Ectodermal cell (in vitro differentiated cells): ENCODE data around the gene ITPR2.

Experiments
- H3K27ac ChIP-seq: 2 replicates; pipeline ENCODE4 v1.7.0; 2013; ENCODE audit warnings: mild to moderate bottlenecking, low read depth, low read length; ENCODE audit not compliant: insufficient read depth, poor library complexity, severe bottlenecking
- H3K27me3 ChIP-seq: 2 replicates; pipeline ENCODE4 v1.7.0; 2013; ENCODE audit warnings: mild to moderate bottlenecking, low read length; ENCODE audit not compliant: insufficient read depth, control insufficient read depth, poor library complexity, severe bottlenecking
- H3K36me3 ChIP-seq: one replicate; pipeline ENCODE4 v1.7.0; 2013; ENCODE audit warnings: low read length; ENCODE audit not compliant: control insufficient read depth, insufficient read depth
- H3K4me1 ChIP-seq: one replicate; pipeline ENCODE4 v1.7.0; 2013; ENCODE audit warnings: low read length; ENCODE audit not compliant: control insufficient read depth, insufficient read depth
- H3K4me3 ChIP-seq: 2 replicates; pipeline ENCODE4 v1.7.0; 2013; ENCODE audit warnings: low read depth, low read length, control low read depth; ENCODE audit not compliant: insufficient read depth
- H3K9me3 ChIP-seq: 2 replicates; pipeline ENCODE4 v1.7.0; 2013; ENCODE audit warnings: mild to moderate bottlenecking, low read length, moderate library complexity; ENCODE audit not compliant: control insufficient read depth
- WGBS, 2 experiments: methylation state at CpG; one replicate each; pipeline ENCODE4 v1.1.7; 2013; ENCODE audit warnings: missing lambda C conversion rate in 2 of 2; 5-methylcytosine and 5-hydroxymethylcytosine counted together

ITPR2 gene

DNA sequence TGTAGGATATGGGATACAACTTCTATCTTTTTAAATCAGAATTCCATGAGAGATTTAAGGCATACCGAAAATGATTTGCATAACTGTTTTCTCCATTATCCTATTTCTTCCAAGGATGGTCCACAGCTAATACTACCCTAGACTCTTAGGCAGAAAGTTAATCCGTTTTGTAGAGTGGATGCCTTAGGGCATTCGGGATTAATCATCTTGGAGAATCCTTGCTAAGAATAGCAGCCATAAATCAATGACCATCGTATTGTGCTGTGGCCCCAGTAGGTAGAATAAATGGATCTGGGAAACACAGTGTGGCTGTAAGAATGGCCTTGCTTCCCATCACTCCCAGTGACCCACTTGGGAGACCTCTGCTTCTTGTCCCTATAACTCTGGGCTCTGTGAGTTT, 538.0 kb downstream of the ITPR2 start:
- no peaks in the 10 kb centered on the region for H3K4me1 ChIP-seq
- H3K9me3 ChIP-seq: no peaks in the 10 kb centered on the region
- H3K36me3 ChIP-seq: no peaks in the 10 kb centered on the region
- H3K27me3 ChIP-seq: no peaks in the 10 kb centered on the region
- 93% methylated on average over 3 to 4 of the region's 4 CpGs for WGBS, 2 experiments
- H3K27ac ChIP-seq: no peak overlapping the region
- no peak overlapping the region for H3K4me3 ChIP-seq

DNA sequence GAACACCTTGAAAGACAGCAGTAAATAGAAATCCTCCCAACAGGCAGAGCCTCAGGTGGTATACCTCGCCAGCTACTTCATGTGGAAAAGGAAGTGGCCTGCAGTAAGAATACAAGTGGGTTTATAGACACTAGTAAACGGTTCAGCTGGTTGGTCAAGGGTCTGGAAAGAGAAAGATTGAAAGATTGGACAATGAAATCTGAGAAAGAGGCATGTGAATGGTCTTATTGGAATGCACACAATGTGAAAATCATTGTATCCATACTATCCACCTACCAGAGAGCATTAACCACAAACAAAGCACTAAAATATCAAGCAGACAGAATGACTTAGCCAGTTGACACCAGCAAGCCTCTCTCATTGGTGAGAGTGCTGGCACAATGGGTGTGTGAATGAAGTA, 539.4 kb downstream of the ITPR2 start:
- no peak overlapping the region for H3K4me3 ChIP-seq
- H3K4me1 ChIP-seq: no peaks in the 10 kb centered on the region
- no peaks in the 10 kb centered on the region for H3K36me3 ChIP-seq
- WGBS, 2 experiments: 94 to 96% methylated on average over 2 of the region's 2 CpGs
- no peaks in the 10 kb centered on the region for H3K9me3 ChIP-seq
- no peaks in the 10 kb centered on the region for H3K27me3 ChIP-seq
- no peak overlapping the region for H3K27ac ChIP-seq

GRCh38 chr12:26292596-26292995, 540.4 kb downstream of the ITPR2 start:
- no peaks in the 10 kb centered on the region for H3K27me3 ChIP-seq
- H3K4me3 ChIP-seq: no peak overlapping the region
- 100% methylated on average over 1 of the region's 1 CpG for WGBS, 2 experiments
- H3K27ac ChIP-seq: no peak overlapping the region
- no peaks in the 10 kb centered on the region for H3K4me1 ChIP-seq
- no peaks in the 10 kb centered on the region for H3K36me3 ChIP-seq
- H3K9me3 ChIP-seq: no peaks in the 10 kb centered on the region

DNA sequence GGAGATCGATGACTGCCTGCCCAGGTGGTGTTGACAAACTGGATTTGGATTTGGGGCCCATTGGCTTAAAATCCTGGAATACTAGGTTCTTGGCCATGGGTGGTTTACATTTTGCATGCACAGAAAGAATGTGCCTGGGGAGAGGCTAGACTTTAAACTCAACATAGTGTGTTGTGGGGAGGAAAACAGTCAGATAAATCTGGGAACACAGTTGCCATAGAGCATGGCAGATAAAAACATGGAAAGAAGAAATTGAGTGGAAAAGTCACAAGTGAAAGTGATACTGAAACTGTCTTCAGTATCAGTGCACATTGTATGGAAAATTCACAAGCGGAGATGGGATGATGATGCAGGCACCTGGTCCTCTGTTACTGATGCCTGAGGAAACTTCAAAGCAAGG, 542.4 kb downstream of the ITPR2 start:
- no peaks in the 10 kb centered on the region for H3K36me3 ChIP-seq
- H3K27me3 ChIP-seq: no peaks in the 10 kb centered on the region
- 89 to 96% methylated on average over 2 of the region's 2 CpGs for WGBS, 2 experiments
- H3K9me3 ChIP-seq: no peaks in the 10 kb centered on the region
- H3K4me3 ChIP-seq: no peak overlapping the region
- no peak overlapping the region for H3K27ac ChIP-seq
- no peaks in the 10 kb centered on the region for H3K4me1 ChIP-seq

DNA sequence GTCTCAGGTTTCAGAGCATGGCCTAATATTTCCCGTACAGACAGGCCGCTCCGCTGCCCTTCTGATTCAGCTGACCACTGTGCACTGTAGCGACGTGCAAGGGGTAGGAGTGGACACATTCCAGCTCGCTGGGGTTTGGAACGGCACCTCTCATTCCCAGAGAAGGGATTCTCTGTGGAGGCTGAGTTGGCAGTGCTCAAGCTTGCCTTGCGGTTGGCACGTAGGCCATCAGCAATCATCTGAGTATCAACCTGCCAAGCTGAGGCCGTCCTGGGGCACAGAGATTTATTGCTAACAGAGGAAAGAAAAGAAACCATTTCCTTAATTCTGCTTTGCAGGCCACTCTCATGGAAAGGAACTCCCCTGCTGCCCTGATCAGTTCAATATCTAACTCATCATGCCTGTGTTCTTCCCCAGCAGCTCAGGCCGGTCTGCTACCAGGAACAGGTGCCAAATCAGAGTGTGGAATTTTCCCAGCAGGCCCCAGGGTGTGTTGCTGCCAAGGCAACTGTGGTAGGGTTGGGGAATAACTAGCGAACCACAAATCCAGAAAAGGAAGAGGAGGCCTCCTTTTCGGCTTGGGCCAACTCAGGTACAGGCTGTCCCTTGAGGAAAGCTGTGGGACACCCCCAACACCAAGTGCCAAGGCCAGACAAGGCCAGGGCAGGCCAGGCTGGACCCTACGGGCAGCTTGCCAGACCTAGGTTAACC, 545.2 kb downstream of the ITPR2 start:
- H3K4me1 ChIP-seq: no peaks in the 10 kb centered on the region
- 89 to 92% methylated on average over 14 of the region's 14 CpGs for WGBS, 2 experiments
- no peak overlapping the region for H3K27ac ChIP-seq
- H3K27me3 ChIP-seq: no peaks in the 10 kb centered on the region
- H3K9me3 ChIP-seq: no peaks in the 10 kb centered on the region
- no peak overlapping the region for H3K4me3 ChIP-seq
- no peaks in the 10 kb centered on the region for H3K36me3 ChIP-seq
